ENCODE results near the gene KRTAP20-2.

The KRTAP20-2 gene

GRCh38 chr21:30615199-30615598 is 19.8 kb upstream of the KRTAP20-2 start:
- no peak overlapping the region for H2BK5ac ChIP-seq (ENCODE audit: low read depth, low read length, poor library complexity, severe bottlenecking)
- H3K9ac ChIP-seq (ENCODE audit: low read length) = no peak overlapping the region
- no peak overlapping the region for H2BK12ac ChIP-seq (ENCODE audit: low read length in 2 of 2)
- H2AK5ac ChIP-seq (ENCODE audit: low read length, severe bottlenecking) = no peak overlapping the region
- no peak overlapping the region for H2BK15ac ChIP-seq (ENCODE audit: low read depth, poor library complexity, severe bottlenecking)
- no peaks in the 10 kb centered on the region for H3K79me1 ChIP-seq (replicated peaks; ENCODE audit: low read length, poor library complexity, severe bottlenecking)
- no peak overlapping the region for H2BK120ac ChIP-seq (ENCODE audit: low read depth, low read length)
- H3K9me3 ChIP-seq (ENCODE audit: control insufficient read depth, low read length) = peaks cover 10% of the 10 kb centered on the region
- no peak overlapping the region for H3K4me3 ChIP-seq (ENCODE audit: insufficient read depth in 1 of 2, low read depth in 1 of 2, low read length in 2 of 2)
- no peak overlapping the region for H3K14ac ChIP-seq (ENCODE audit: low read length in 2 of 2)
- DNase-seq = no peak
- H3K4ac ChIP-seq (ENCODE audit: low read depth in 1 of 2, low read length in 2 of 2) = no peak overlapping the region
- no peak overlapping the region for H3K18ac ChIP-seq (ENCODE audit: low read depth in 1 of 2, low read length in 2 of 2)
- no peak overlapping the region for H4K91ac ChIP-seq (ENCODE audit: low read length)
- no peaks in the 10 kb centered on the region for H3K4me1 ChIP-seq (ENCODE audit: control insufficient read depth, insufficient read depth, low read depth, low read length)
- H3K36me3 ChIP-seq (ENCODE audit: control insufficient read depth in 1 of 2, insufficient read depth in 2 of 2, low read depth in 1 of 2, low read length in 2 of 2) = no peaks in the 10 kb centered on the region
- no peak overlapping the region for H2AFZ ChIP-seq (ENCODE audit: low read depth, low read length)
- no peak overlapping the region for H3K23ac ChIP-seq (ENCODE audit: low read length in 2 of 2)
- H4K8ac ChIP-seq (ENCODE audit: low read length) = no peak overlapping the region
- H3K27me3 ChIP-seq (ENCODE audit: control insufficient read depth in 1 of 2, insufficient read depth in 1 of 2, low read length in 2 of 2) = no peaks in the 10 kb centered on the region
- H3K27ac ChIP-seq (ENCODE audit: low read length, poor library complexity, severe bottlenecking) = no peak overlapping the region
- H3K4me2 ChIP-seq (ENCODE audit: low read length, poor library complexity, severe bottlenecking) = no peak overlapping the region

- no peak within 1 kb of the TSS for H2AFZ ChIP-seq (ENCODE audit: low read depth, low read length)
- H3K79me1 ChIP-seq (replicated peaks; ENCODE audit: low read length, poor library complexity, severe bottlenecking) = no peaks in the 10 kb centered on the region
- no peak within 1 kb of the TSS for H2BK15ac ChIP-seq (ENCODE audit: low read depth, poor library complexity, severe bottlenecking)
- H3K9ac ChIP-seq (ENCODE audit: low read length) = no peak within 1 kb of the TSS
- no peak within 1 kb of the TSS for H3K27ac ChIP-seq (ENCODE audit: low read length, poor library complexity, severe bottlenecking)
- no peak for DNase-seq
- no peak within 1 kb of the TSS for H4K8ac ChIP-seq (ENCODE audit: low read length)
- H4K91ac ChIP-seq (ENCODE audit: low read length) = no peak within 1 kb of the TSS
- no peak within 1 kb of the TSS for H3K4me2 ChIP-seq (ENCODE audit: low read length, poor library complexity, severe bottlenecking)
- no peak within 1 kb of the TSS for H3K18ac ChIP-seq (ENCODE audit: low read depth in 1 of 2, low read length in 2 of 2)
- no peak within 1 kb of the TSS for H2BK12ac ChIP-seq (ENCODE audit: low read length in 2 of 2)
- H3K23ac ChIP-seq (ENCODE audit: low read length in 2 of 2) = no peak within 1 kb of the TSS
- no peaks in the 10 kb centered on the region for H3K36me3 ChIP-seq (ENCODE audit: control insufficient read depth in 1 of 2, insufficient read depth in 2 of 2, low read depth in 1 of 2, low read length in 2 of 2)
- 80% methylated on average over 1 of the region's 2 CpGs for WGBS
- H3K27me3 ChIP-seq (ENCODE audit: control insufficient read depth in 1 of 2, insufficient read depth in 1 of 2, low read length in 2 of 2) = no peaks in the 10 kb centered on the region
- H3K4me3 ChIP-seq (ENCODE audit: insufficient read depth in 1 of 2, low read depth in 1 of 2, low read length in 2 of 2) = no peak within 1 kb of the TSS
- H3K4ac ChIP-seq (ENCODE audit: low read depth in 1 of 2, low read length in 2 of 2) = no peak within 1 kb of the TSS
- no peak within 1 kb of the TSS for H2BK120ac ChIP-seq (ENCODE audit: low read depth, low read length)
- no peak within 1 kb of the TSS for H2BK5ac ChIP-seq (ENCODE audit: low read depth, low read length, poor library complexity, severe bottlenecking)
- H3K14ac ChIP-seq (ENCODE audit: low read length in 2 of 2) = no peak within 1 kb of the TSS
- no peaks in the 10 kb centered on the region for H3K4me1 ChIP-seq (ENCODE audit: control insufficient read depth, insufficient read depth, low read depth, low read length)
- peaks cover 9% of the 10 kb centered on the region for H3K9me3 ChIP-seq (ENCODE audit: control insufficient read depth, low read length)
- H2AK5ac ChIP-seq (ENCODE audit: low read length, severe bottlenecking) = no peak within 1 kb of the TSS
Observed at GRCh38 chr21:30616125-30616524, 18.9 kb upstream of the KRTAP20-2 start, which contains the start of gene KRTAP20-1. KRTAP20-1 (plus strand) TSS chr21:30616425; CDS start chr21:30616455, 30 bp downstream.

- no peak overlapping the region for H2BK120ac ChIP-seq (ENCODE audit: low read depth, low read length)
- H3K9ac ChIP-seq (ENCODE audit: low read length) = no peak overlapping the region
- H2BK5ac ChIP-seq (ENCODE audit: low read depth, low read length, poor library complexity, severe bottlenecking) = no peak overlapping the region
- no peak overlapping the region for H3K14ac ChIP-seq (ENCODE audit: low read length in 2 of 2)
- H3K4me3 ChIP-seq (ENCODE audit: insufficient read depth in 1 of 2, low read depth in 1 of 2, low read length in 2 of 2) = no peak overlapping the region
- H3K18ac ChIP-seq (ENCODE audit: low read depth in 1 of 2, low read length in 2 of 2) = no peak overlapping the region
- no peak overlapping the region for H3K4ac ChIP-seq (ENCODE audit: low read depth in 1 of 2, low read length in 2 of 2)
- no peak overlapping the region for H4K8ac ChIP-seq (ENCODE audit: low read length)
- no peak overlapping the region for H3K23ac ChIP-seq (ENCODE audit: low read length in 2 of 2)
- no peak overlapping the region for H2BK15ac ChIP-seq (ENCODE audit: low read depth, poor library complexity, severe bottlenecking)
- H3K4me1 ChIP-seq (ENCODE audit: control insufficient read depth, insufficient read depth, low read depth, low read length) = no peaks in the 10 kb centered on the region
- H2AK5ac ChIP-seq (ENCODE audit: low read length, severe bottlenecking) = no peak overlapping the region
- no peak overlapping the region for H2AFZ ChIP-seq (ENCODE audit: low read depth, low read length)
- H3K79me1 ChIP-seq (replicated peaks; ENCODE audit: low read length, poor library complexity, severe bottlenecking) = no peaks in the 10 kb centered on the region
- no peak for DNase-seq
- no peaks in the 10 kb centered on the region for H3K27me3 ChIP-seq (ENCODE audit: control insufficient read depth in 1 of 2, insufficient read depth in 1 of 2, low read length in 2 of 2)
- no peaks in the 10 kb centered on the region for H3K36me3 ChIP-seq (ENCODE audit: control insufficient read depth in 1 of 2, insufficient read depth in 2 of 2, low read depth in 1 of 2, low read length in 2 of 2)
- H3K27ac ChIP-seq (ENCODE audit: low read length, poor library complexity, severe bottlenecking) = no peak overlapping the region
- H2BK12ac ChIP-seq (ENCODE audit: low read length in 2 of 2) = no peak overlapping the region
- no peak overlapping the region for H4K91ac ChIP-seq (ENCODE audit: low read length)
- H3K9me3 ChIP-seq (ENCODE audit: control insufficient read depth, low read length) = peaks cover 8% of the 10 kb centered on the region
- H3K4me2 ChIP-seq (ENCODE audit: low read length, poor library complexity, severe bottlenecking) = no peak overlapping the region
Observed at GRCh38 chr21:30620080-30620479, 14.9 kb upstream of the KRTAP20-2 start.

GRCh38 chr21:30620522-30620921 is 14.5 kb upstream of the KRTAP20-2 start, which contains the start of gene KRTAP20-4:
KRTAP20-4 (plus strand) TSS chr21:30620627.
- H4K91ac ChIP-seq (ENCODE audit: low read length) = no peak within 1 kb of the TSS
- peaks cover 8% of the 10 kb centered on the region for H3K9me3 ChIP-seq (ENCODE audit: control insufficient read depth, low read length)
- no peaks in the 10 kb centered on the region for H3K36me3 ChIP-seq (ENCODE audit: control insufficient read depth in 1 of 2, insufficient read depth in 2 of 2, low read depth in 1 of 2, low read length in 2 of 2)
- H3K4ac ChIP-seq (ENCODE audit: low read depth in 1 of 2, low read length in 2 of 2) = no peak within 1 kb of the TSS
- H3K14ac ChIP-seq (ENCODE audit: low read length in 2 of 2) = no peak within 1 kb of the TSS
- no peak within 1 kb of the TSS for H3K4me3 ChIP-seq (ENCODE audit: insufficient read depth in 1 of 2, low read depth in 1 of 2, low read length in 2 of 2)
- H3K79me1 ChIP-seq (replicated peaks; ENCODE audit: low read length, poor library complexity, severe bottlenecking) = no peaks in the 10 kb centered on the region
- H3K27ac ChIP-seq (ENCODE audit: low read length, poor library complexity, severe bottlenecking) = no peak within 1 kb of the TSS
- no peak within 1 kb of the TSS for H2BK12ac ChIP-seq (ENCODE audit: low read length in 2 of 2)
- no peak within 1 kb of the TSS for H3K18ac ChIP-seq (ENCODE audit: low read depth in 1 of 2, low read length in 2 of 2)
- no peak within 1 kb of the TSS for H3K9ac ChIP-seq (ENCODE audit: low read length)
- WGBS = no CpG with 5 or more reads among the region's 3 CpGs
- H2BK5ac ChIP-seq (ENCODE audit: low read depth, low read length, poor library complexity, severe bottlenecking) = no peak within 1 kb of the TSS
- no peak within 1 kb of the TSS for H3K4me2 ChIP-seq (ENCODE audit: low read length, poor library complexity, severe bottlenecking)
- no peak within 1 kb of the TSS for H2BK120ac ChIP-seq (ENCODE audit: low read depth, low read length)
- no peaks in the 10 kb centered on the region for H3K4me1 ChIP-seq (ENCODE audit: control insufficient read depth, insufficient read depth, low read depth, low read length)
- H3K27me3 ChIP-seq (ENCODE audit: control insufficient read depth in 1 of 2, insufficient read depth in 1 of 2, low read length in 2 of 2) = no peaks in the 10 kb centered on the region
- no peak within 1 kb of the TSS for H3K23ac ChIP-seq (ENCODE audit: low read length in 2 of 2)
- H4K8ac ChIP-seq (ENCODE audit: low read length) = no peak within 1 kb of the TSS
- no peak for DNase-seq
- H2AFZ ChIP-seq (ENCODE audit: low read depth, low read length) = no peak within 1 kb of the TSS
- H2BK15ac ChIP-seq (ENCODE audit: low read depth, poor library complexity, severe bottlenecking) = no peak within 1 kb of the TSS
- no peak within 1 kb of the TSS for H2AK5ac ChIP-seq (ENCODE audit: low read length, severe bottlenecking)

All from mesenchymal stem cell (in vitro differentiated cells and primary cell).